HG03457 (cell line): ENCODE data around the gene RMP24.

ENCODE experiments used
- ATAC-seq: cut with Tn5 transposase; IDR thresholded peaks from one replicate; pipeline ENCODE4 v1.9.1; 2021; ENCODE audit warnings: moderate number of reproducible peaks; ENCODE audit not compliant: unreplicated experiment

The RMP24 gene

GRCh38 chr18:35972197-35973000, at the start of gene RMP24:
RMP24 (plus strand) TSS chr18:35972679.
- peak; percentile 82 for ATAC-seq

- ATAC-seq = no peak
Measured at GRCh38 chr18:35923939-35924684, 48.4 kb upstream of the RMP24 start.

DNA sequence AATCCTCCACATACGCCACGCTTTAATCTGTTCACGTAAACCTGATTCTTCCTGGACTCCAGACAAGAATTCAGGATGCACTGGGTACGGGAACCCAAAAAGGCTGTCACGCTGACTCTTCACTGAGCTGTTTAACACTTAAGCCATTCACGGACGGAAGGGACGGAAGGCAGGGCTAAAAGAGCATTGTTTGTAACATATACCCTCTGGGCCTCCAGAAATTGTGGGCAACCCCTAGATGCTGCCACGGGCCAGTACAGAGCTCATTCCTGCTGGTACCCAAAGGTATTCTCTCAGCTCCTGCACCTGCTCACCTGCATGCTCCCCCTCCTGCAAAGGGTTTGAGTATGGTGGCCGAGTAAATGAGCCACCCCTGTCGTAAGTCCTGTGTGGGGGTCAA, 45.6 kb upstream of the RMP24 start:
- no peak for ATAC-seq

DNA sequence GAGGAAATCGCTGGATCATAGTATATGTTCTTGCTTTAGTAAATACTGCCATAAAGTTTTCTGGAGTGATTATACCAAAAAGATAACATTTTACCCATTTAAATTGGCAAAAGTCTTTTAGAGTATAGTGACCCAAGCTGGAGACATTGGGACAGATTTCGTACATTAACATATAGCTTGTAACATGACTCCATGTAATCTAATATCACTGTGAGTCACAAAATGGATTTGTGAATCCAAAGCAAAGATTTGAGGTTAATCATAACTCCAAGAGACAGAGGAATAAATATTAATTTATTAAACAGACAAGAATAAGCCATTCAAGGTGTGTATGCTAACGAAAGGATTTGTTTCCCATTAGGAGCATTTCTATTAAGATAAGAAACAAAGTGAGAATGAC, 45.0 kb upstream of the RMP24 start:
- ATAC-seq = no peak

- no peak for ATAC-seq
Measured at GRCh38 chr18:35933982-35934381, 38.5 kb upstream of the RMP24 start.

GRCh38 chr18:35934891-35935290, 37.6 kb upstream of the RMP24 start:
- no peak for ATAC-seq

GRCh38 chr18:35935805-35936204, 36.7 kb upstream of the RMP24 start:
- ATAC-seq = no peak

DNA sequence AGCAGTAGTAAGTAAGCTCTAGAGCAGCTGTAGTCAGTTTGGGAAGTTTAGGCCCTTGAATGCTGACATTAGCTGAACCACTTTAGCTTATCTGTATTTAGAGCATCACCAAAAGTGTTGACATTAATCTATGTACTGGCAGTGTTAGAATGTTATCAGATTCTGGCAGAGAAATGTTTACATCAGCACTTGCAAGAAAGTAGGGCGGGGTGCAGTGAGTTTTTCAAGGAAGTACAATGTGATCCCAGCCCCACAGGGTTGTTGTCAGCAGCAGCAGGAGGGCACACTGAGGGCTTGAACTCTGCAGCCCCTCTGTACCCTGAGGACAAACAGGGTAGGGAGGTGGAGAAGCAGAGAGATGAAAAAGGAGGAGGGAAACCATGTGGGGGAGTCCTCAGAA, 35.5 kb upstream of the RMP24 start:
- no peak for ATAC-seq

DNA sequence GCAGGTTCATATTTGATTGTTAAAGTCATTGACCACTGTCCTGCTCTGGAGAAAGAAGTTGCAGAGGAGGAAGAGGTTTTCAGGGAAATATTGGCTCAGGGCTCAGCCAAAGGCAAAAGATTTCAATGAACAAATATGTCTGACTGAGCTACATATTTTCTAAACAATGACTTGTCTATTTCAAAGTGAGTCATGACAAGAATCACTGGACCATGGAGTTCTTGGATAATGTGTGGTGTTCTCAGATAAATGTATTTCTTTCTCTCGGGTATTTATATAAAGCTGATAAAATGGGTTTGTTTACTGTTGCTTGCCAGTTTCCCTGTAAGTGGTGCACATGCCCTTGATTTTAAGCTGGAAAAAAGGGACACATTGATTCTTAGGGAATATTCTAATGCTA, 34.3 kb upstream of the RMP24 start:
- ATAC-seq = no peak

DNA sequence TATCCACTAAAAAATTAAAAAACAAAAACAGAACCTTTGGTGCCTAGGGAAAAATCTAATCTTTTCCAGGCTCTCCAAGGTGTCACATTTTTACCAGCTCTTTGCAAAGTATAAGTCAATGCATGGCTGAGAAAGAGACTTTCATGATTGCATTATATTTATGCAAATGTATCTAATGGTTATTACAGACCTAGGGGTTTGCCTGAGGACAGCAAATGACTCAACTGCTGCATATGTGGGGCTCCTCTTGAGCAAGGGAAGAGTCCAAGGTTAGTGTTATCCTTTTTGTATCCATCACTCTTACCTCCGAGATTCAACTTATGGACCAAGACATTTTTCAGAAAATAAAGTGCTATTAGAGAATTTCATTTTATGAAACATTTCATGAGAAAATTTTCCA, 33.9 kb upstream of the RMP24 start:
- no peak for ATAC-seq

DNA sequence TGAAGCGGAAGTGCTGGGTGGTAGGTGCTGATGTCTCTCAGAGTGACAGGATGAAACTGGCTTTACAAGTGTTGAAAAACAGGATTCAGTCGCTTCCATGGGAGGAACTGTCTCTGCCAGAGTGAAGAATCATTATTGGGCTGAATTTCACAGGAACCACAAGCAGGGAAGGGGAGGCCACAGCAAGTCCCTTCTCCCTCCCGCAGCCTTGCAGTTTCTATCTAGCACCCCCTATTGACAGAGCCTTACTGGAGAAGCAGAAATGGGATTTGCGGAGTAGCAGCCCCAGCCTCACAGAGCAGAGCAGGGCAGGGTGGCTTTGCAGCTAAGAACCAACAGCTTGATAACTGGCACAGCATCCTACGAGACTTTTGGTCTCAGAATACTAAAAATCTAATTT, 33.3 kb upstream of the RMP24 start:
- ATAC-seq = no peak

DNA sequence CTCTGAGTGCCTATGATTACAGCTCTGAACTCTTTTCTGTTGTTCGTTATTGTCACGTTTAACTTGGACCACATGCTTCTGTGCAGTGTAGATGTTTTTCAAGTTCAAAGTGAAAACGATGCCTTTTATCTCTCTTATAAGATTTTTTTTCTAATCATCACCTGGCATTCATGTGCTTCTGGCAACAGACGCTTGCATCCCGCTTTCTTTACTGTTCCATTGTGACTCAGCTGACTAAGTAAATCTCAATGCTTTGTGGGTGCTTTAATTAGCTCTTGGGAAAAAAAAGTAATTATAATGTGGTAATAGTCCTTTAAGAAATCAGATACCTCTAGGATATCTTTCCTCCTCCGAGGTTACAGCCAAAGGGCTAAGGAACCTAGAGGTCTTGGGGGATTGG, 31.2 kb upstream of the RMP24 start:
- ATAC-seq = no peak

- no peak for ATAC-seq
Measured at GRCh38 chr18:35942133-35942532, 30.3 kb upstream of the RMP24 start.

DNA sequence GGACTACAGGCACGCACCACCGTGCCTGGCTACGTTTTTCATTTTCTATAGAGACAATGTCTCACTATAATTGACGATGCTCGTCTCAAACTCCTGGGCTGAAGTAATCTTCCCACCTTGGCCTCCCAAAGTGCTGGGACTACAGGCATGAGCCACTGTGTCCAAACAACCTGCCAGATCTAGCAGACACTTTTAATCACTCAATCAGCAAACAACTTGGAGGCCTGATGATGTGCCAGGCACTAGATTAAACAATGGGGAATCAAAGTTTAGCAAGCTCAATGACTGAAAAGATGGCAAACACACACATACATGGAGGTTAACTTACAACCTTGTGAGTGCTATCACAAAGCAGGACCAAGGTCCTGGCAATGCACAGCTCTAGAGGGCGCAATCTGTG, 29.8 kb upstream of the RMP24 start:
- ATAC-seq = no peak

DNA sequence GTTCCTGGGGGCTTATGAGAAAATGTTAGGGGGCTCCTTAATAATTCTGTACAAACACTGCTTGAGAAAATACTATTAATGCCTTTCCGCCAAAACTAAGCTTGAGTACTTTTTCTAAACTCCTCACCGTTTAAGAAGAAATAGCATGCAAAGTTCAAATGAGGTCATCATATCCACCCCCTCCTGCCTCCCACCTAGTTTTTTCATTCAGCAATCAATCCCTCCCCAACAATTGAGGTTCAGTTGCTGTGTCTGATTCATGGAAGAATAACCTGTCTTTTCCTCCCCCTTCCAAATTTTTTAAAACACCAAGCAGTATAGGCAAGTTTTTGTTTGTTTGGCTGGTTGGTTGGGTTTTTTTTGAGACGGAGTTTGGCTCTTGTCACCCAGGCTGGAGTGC, 24.4 kb upstream of the RMP24 start:
- no peak for ATAC-seq

- no peak for ATAC-seq
Measured at GRCh38 chr18:35949090-35949489, 23.4 kb upstream of the RMP24 start.

GRCh38 chr18:35949903-35950627, 22.4 kb upstream of the RMP24 start:
- no peak for ATAC-seq

- ATAC-seq = no peak
Measured at GRCh38 chr18:35950628-35950982, 21.9 kb upstream of the RMP24 start.

GRCh38 chr18:35953688-35954087, 18.8 kb upstream of the RMP24 start:
- ATAC-seq = peak; percentile 65

- no peak for ATAC-seq
Measured at GRCh38 chr18:35956226-35956625, 16.3 kb upstream of the RMP24 start.

DNA sequence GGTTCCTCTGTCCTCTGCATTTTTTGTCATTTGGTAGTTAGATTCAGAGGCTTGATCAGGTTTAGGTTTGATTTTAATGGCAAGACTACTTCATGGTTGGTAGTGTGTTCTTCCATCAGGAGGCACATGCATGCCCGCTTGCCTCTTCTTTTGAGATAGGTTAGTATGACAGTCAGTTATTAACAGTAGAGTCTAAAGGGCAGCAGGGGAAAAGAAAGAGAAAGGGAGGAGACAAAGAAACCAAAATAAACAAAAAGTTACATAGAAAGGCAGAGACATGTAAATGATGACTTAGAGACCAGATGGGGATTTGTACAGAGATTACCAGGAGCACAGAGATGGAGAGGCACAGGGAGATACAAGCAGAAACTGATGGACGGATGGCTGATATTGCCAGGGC, 10.2 kb upstream of the RMP24 start:
- no peak for ATAC-seq

GRCh38 chr18:35964319-35964718, 8.2 kb upstream of the RMP24 start:
- ATAC-seq = no peak
